Tibial nerve (tissue), 4 donors: Measurements from ENCODE around the gene ZNF814.
"Not testable (repeated sequence)": the region's sequence is repeated elsewhere in the genome, so short reads cannot be mapped to it uniquely, and the experiment has no call there.

ENCODE experiments used
- CTCF ChIP-seq, 5 experiments: fragments of 200-600 bp in 3 of 5; fragments of 450-650 bp in 2 of 5; sonication (generic) in 3 of 5; IDR thresholded peaks; one replicate each; pipeline ENCODE4 v1.5.1; 2016 to 2019; ENCODE audit warnings: antibody characterized with exemption in 5 of 5, mild to moderate bottlenecking in 3 of 5, moderate library complexity in 2 of 5
- EP300 ChIP-seq, 2 donors: sonication (generic); formaldehyde crosslinking; IDR thresholded peaks; one replicate each; pipeline ENCODE4 v1.6.1; 2017; ENCODE audit warnings: antibody characterized with exemption in 2 of 2, mild to moderate bottlenecking in 1 of 2
- POLR2A ChIP-seq, 2 donors: fragments of 450-650 bp; IDR thresholded peaks; one replicate each; pipeline ENCODE4 v1.6.1; 2017; ENCODE audit warnings: antibody characterized with exemption in 2 of 2, mild to moderate bottlenecking in 2 of 2, moderate library complexity in 2 of 2

GRCh38 chr19:57823608-57824007 lies 65.2 kb downstream of the ZNF814 start:
- not testable (repeated sequence) for TF ChIP-seq CTCF, EP300, POLR2A (IDR thresholded peaks at IDR 0.05)
